ENCODE measurements around the gene TMC1.

Gene TMC1

GRCh38 chr9:72874344-72874743, 352.9 kb downstream of the TMC1 start:
- no peak for DNase-seq
- no peaks in the 10 kb centered on the region for H3K4me1 Mint-ChIP-seq
- no peaks in the 10 kb centered on the region for H3K9me3 Mint-ChIP-seq
- no peaks in the 10 kb centered on the region for H3K27me3 Mint-ChIP-seq
- CTCF ChIA-PET: interaction anchor here (0.6 kb wide), 1 partner anchor 52 kb away, joined by 4 read pairs; no protein-coding TSS in a partner anchor
- no peaks in the 10 kb centered on the region for H3K36me3 Mint-ChIP-seq
- no peak overlapping the region for H3K4me3 Mint-ChIP-seq
- H3K27ac Mint-ChIP-seq: no peak overlapping the region

GRCh38 chr9:72875221-72875620, 353.8 kb downstream of the TMC1 start:
- DNase-seq: no peak
- Mint-ChIP-seq H3K4me1 (no peaks in the 10 kb centered on the region), H3K27ac (no peak overlapping the region), H3K4me3 (no peak overlapping the region), H3K27me3 (no peaks in the 10 kb centered on the region), H3K36me3 (no peaks in the 10 kb centered on the region), H3K9me3 (no peaks in the 10 kb centered on the region)
- CTCF ChIA-PET: no interaction called here

GRCh38 chr9:72880821-72881220, 359.4 kb downstream of the TMC1 start:
- Mint-ChIP-seq H3K9me3 (no peaks in the 10 kb centered on the region), H3K27ac (no peak overlapping the region), H3K36me3 (no peaks in the 10 kb centered on the region), H3K4me1 (no peaks in the 10 kb centered on the region), H3K27me3 (no peaks in the 10 kb centered on the region), H3K4me3 (no peak overlapping the region)
- CTCF ChIA-PET: no interaction called here
- no peak for DNase-seq

GRCh38 chr9:72882117-72882775, 360.8 kb downstream of the TMC1 start:
- no peak overlapping the region for H3K4me3 Mint-ChIP-seq
- CTCF ChIA-PET: no interaction called here
- H3K9me3 Mint-ChIP-seq: no peaks in the 10 kb centered on the region
- no peaks in the 10 kb centered on the region for H3K4me1 Mint-ChIP-seq
- no peak for DNase-seq
- no peak overlapping the region for H3K27ac Mint-ChIP-seq
- H3K36me3 Mint-ChIP-seq: no peaks in the 10 kb centered on the region
- no peaks in the 10 kb centered on the region for H3K27me3 Mint-ChIP-seq

- Mint-ChIP-seq H3K9me3 (no peaks in the 10 kb centered on the region), H3K4me1 (no peaks in the 10 kb centered on the region), H3K27ac (no peak overlapping the region), H3K36me3 (no peaks in the 10 kb centered on the region), H3K27me3 (no peaks in the 10 kb centered on the region), H3K4me3 (no peak overlapping the region)
- DNase-seq: no peak
- CTCF ChIA-PET: no interaction called here
Observed at GRCh38 chr9:72883875-72884274, 362.5 kb downstream of the TMC1 start.

GRCh38 chr9:72884508-72884907, 363.1 kb downstream of the TMC1 start:
- CTCF ChIA-PET: no interaction called here
- Mint-ChIP-seq H3K9me3 (no peaks in the 10 kb centered on the region), H3K36me3 (no peaks in the 10 kb centered on the region), H3K4me3 (no peak overlapping the region), H3K27me3 (no peaks in the 10 kb centered on the region), H3K27ac (no peak overlapping the region), H3K4me1 (no peaks in the 10 kb centered on the region)
- DNase-seq: no peak
